Ascending aorta (tissue), 2 donors: ENCODE results near the gene SLCO3A1. TPM values are rescaled to one million over a fixed set of nuclear protein-coding genes. Genes with fewer than 3 reads are reported as not detected.

Experiments
- DNase-seq, 2 donors: peaks; one replicate each; pipeline ENCODE4 v3.0.0-alpha.2; 2019; ENCODE audit warnings: low spot score in 2 of 2
- H3K27ac ChIP-seq, 2 donors: fragments of 200-600 bp; sonication (generic); one replicate each; pipeline ENCODE4 v1.5.1; 2016 to 2017; ENCODE audit warnings: mild to moderate bottlenecking in 1 of 2
- H3K27me3 ChIP-seq: fragments of 200-600 bp; sonication (generic); one replicate; pipeline ENCODE4 v1.5.1; 2017
- H3K36me3 ChIP-seq, 2 donors: fragments of 200-600 bp; sonication (generic); one replicate each; pipeline ENCODE4 v1.5.1; 2016
- H3K4me1 ChIP-seq, 2 donors: fragments of 200-600 bp; sonication (generic); one replicate each; pipeline ENCODE4 v1.5.1; 2016 to 2017; ENCODE audit warnings: mild to moderate bottlenecking in 1 of 2
- H3K4me3 ChIP-seq, 2 donors: fragments of 200-600 bp; sonication (generic); one replicate each; pipeline ENCODE4 v1.5.1; 2016 to 2017; ENCODE audit warnings: mild to moderate bottlenecking in 1 of 2
- H3K9me3 ChIP-seq, 2 donors: fragments of 200-600 bp; sonication (generic); one replicate each; pipeline ENCODE4 v1.5.1; 2016
- intact Hi-C: fragments of 100-400 bp; cut with DNase I; formaldehyde crosslinking; loops from one replicate; pipeline ENCODE4 v1.15.1; 2023
- total RNA-seq: library from RNA; depleted of rRNA; stranded (reverse); fragments of >200 nt; gene quantifications from one replicate; pipeline ENCODE4 v1.1.0, GENCODE V29; 2016
- TF ChIP-seq, protein P1 (sequence below), 3 experiments: fragments of 200-600 bp in 2 of 3; fragments of 450-650 bp in 1 of 3; sonication (generic) in 2 of 3; IDR thresholded peaks; one replicate each; pipeline ENCODE4 v1.5.1; 2016 to 2019; ENCODE audit warnings: antibody characterized with exemption in 3 of 3, mild to moderate bottlenecking in 1 of 3, moderate library complexity in 1 of 3

The SLCO3A1 gene
- total RNA-seq, 1 donor from 2014 or later: 53.2 TPM

DNA sequence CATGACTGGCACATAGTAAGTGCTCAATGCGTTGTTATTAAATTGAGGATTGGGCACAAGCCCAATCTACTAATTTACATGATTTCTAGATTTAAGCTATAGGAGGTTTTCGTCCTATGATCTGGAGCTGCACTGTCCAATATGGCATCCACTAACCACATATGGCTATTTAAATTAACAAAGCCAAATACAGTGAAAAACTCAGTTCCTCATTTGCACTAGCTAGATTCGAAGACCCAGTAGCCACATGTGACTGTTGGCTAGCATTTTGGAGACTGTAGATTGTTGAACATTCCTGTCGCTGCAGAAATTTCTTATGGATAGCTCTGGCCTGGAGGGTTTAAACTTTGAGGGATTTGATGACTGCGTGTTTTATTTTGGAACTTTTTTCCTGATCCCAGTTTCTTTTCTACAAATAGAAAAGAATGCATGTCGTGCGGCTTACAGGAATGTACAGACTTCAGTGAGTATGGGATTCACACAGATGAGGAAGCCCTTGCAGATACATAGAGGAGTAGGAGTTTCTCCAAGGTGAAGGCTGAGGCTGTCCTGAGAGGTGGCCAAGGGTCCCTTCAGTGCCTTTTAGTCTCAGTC is 82.8 kb downstream of the SLCO3A1 start:
- DNase-seq: no peak
- TF ChIP-seq, protein P1, sequence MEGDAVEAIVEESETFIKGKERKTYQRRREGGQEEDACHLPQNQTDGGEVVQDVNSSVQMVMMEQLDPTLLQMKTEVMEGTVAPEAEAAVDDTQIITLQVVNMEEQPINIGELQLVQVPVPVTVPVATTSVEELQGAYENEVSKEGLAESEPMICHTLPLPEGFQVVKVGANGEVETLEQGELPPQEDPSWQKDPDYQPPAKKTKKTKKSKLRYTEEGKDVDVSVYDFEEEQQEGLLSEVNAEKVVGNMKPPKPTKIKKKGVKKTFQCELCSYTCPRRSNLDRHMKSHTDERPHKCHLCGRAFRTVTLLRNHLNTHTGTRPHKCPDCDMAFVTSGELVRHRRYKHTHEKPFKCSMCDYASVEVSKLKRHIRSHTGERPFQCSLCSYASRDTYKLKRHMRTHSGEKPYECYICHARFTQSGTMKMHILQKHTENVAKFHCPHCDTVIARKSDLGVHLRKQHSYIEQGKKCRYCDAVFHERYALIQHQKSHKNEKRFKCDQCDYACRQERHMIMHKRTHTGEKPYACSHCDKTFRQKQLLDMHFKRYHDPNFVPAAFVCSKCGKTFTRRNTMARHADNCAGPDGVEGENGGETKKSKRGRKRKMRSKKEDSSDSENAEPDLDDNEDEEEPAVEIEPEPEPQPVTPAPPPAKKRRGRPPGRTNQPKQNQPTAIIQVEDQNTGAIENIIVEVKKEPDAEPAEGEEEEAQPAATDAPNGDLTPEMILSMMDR (IDR thresholded peaks at IDR 0.05): no peak
- H3K27ac ChIP-seq: peak overlapping the region in 1 of 2 donors; percentile 25
- H3K9me3 ChIP-seq: no peaks in the 10 kb centered on the region
- intact Hi-C loops: no loop called here
- no peaks in the 10 kb centered on the region for H3K36me3 ChIP-seq
- H3K4me3 ChIP-seq: no peak overlapping the region
- peaks cover 0 to 29% of the 10 kb centered on the region in 2 donors for H3K4me1 ChIP-seq
- no peaks in the 10 kb centered on the region for H3K27me3 ChIP-seq

DNA sequence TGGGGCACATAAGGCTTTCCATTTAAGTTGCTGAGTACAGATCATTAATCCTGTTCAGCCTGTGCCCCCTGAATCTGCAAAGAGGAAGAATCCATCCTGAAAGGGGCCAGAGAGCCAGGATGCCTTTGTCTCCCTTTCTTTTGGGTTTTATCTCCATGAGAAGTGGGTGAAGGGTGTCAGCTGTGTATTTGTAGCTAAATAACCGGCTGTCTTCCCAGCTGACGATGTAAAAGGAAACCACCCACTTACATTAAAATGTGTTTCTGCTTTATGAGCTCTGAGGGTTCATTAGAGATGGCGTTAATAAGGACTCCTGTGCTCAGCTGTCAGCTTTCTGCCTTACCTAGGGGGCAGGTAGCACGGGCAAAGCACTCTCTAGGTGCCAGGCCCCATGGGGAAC is 83.4 kb downstream of the SLCO3A1 start:
- Histone ChIP-seq H3K36me3 (no peaks in the 10 kb centered on the region), H3K4me3 (no peak overlapping the region), H3K9me3 (no peaks in the 10 kb centered on the region), H3K4me1 (peaks cover 0 to 31% of the 10 kb centered on the region in 2 donors), H3K27me3 (no peaks in the 10 kb centered on the region), H3K27ac (peak overlapping the region in 1 of 2 donors; percentile 15)
- TF ChIP-seq, protein P1 (IDR thresholded peaks at IDR 0.05): no peak
- intact Hi-C loops: no loop called here
- no peak for DNase-seq

DNA sequence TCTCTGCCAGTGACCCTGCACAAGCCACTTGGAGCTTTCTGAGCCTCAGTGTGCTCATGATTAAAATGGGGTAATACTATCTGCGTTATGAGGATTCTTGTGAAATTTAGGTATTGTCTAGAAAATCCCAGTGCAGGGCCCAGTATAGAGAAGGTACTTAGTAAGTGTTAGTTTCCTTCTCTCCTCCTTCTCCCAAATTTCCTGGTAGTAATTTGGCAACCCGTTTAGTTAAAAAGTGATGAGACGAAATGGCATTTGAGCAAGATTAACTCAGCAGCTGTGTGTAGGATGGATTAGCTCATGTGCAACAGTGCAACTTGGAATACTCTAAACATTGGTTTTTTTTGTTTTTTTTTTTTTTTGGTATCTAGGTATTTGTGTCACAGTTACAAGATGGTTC is 84.6 kb downstream of the SLCO3A1 start:
- Histone ChIP-seq H3K27ac (no peak overlapping the region), H3K4me3 (no peak overlapping the region), H3K27me3 (no peaks in the 10 kb centered on the region), H3K4me1 (peaks cover 7 to 42% of the 10 kb centered on the region in 2 donors), H3K9me3 (no peaks in the 10 kb centered on the region), H3K36me3 (no peaks in the 10 kb centered on the region)
- TF ChIP-seq, protein P1 (IDR thresholded peaks at IDR 0.05): no peak
- intact Hi-C loops: no loop called here
- DNase-seq: no peak

DNA sequence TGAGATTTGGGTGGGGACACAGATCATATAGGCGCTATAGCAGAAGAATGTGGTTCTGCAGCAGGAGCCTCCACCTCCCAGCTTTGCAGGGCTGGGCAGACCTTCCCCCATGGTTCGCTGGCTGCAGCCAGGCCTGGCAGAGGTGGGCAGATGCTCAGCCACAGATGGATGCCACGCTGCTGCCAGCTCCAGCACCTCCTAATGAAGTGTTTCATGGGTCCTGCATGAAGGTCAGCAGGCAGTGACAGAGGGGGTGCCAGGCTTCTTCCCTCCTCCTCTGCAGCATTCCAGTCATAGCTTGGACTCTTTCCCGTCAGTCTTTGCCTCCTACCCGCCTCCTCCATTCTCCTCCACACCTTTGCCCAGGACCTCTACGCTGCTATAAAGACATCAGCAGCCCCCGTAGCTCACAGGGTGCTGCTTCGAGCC is 85.9 kb downstream of the SLCO3A1 start:
- Histone ChIP-seq H3K27ac (peak overlapping the region in 1 of 2 donors; percentile 7), H3K9me3 (no peaks in the 10 kb centered on the region), H3K4me3 (no peak overlapping the region), H3K27me3 (no peaks in the 10 kb centered on the region), H3K4me1 (peaks cover 9 to 53% of the 10 kb centered on the region in 2 donors), H3K36me3 (no peaks in the 10 kb centered on the region)
- intact Hi-C loops: no loop called here
- TF ChIP-seq, protein P1 (IDR thresholded peaks at IDR 0.05): no peak
- no peak for DNase-seq

DNA sequence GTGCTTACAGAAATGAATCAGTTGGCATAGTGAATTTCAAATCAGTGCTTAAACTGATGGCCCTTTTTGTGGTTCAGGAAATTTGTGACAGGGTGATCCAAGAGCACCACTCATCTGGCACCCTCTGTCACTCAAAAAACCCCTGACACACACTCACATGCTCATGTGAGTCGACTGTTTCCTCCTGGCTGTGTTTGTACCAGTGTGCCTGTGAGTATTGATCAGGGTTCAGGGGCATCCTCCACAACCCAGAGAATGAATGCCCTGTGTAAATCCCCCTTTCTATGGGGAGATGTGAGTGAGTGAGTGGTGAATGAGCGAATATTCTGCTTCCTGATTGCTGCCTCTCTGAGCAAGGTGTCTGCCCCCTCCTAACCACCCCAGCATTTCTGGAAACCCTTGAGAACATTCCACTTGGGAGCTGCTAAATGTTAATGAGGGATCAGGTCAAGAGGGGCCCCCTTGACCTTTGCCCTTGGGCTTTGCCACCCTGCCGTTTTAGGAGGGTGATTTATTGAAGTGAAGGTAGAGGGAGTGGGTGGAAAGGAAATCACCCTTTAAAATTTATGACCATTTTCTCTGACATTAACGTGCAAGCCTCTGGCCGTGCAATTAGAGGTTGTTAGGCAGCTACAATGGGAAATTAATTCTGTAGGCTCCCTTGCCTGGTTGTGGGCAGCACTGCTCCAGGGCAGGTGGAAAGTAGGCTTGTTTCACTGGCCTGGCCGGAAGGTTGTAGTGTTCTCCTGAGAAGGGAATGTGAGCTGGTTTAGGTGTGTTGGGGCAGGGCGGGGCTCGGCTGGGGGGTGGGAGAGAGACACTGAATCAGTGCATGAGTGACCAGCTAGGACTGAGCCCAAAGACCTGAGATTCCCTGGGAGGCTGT is 87.2 kb downstream of the SLCO3A1 start:
- no peaks in the 10 kb centered on the region for H3K36me3 ChIP-seq
- H3K27ac ChIP-seq: peak overlapping the region in 1 of 2 donors; percentile 26
- intact Hi-C loops: loop anchor here (2.0 to 5.0 kb wide), 2 partner anchors 88 to 137 kb away; partner anchors contain the start of gene SLCO3A1
- DNase-seq: no peak
- H3K4me3 ChIP-seq: no peak overlapping the region
- peaks cover 9 to 53% of the 10 kb centered on the region in 2 donors for H3K4me1 ChIP-seq
- TF ChIP-seq, protein P1 (IDR thresholded peaks at IDR 0.05): no peak
- H3K27me3 ChIP-seq: no peaks in the 10 kb centered on the region
- H3K9me3 ChIP-seq: no peaks in the 10 kb centered on the region
